ENCODE data around the gene HES3. TPM values are rescaled to one million over a fixed set of nuclear protein-coding genes. Genes with fewer than 3 reads are reported as not detected.

Gene HES3
- total and polyA plus RNA-seq, 3 donors from 2014 or later = not detected

DNA sequence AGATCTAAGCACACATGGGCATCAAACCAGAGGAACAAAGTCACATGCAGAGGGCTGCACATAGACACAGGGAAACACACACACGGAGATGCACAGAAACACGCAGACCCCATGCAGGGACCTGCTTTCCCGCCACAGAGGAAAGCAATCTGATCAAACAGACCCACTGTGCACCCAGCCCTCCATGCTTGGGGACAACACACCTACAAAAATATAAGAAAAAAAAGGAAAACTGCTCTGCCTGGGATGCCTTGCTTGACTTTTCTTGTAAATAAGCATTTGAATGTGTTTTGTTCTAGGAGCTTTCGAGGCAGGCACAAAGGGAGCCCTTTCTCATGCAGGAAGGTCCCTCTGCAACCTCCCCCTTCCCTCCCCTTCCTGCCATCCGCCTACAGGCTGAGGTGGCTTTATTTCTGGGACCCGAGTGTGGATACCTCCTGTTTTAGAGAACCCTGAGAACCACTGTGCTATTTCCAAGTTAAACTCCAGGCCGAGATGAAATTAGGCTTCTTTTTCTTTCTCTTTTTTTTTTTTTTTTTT lies 4.7 kb upstream of the HES3 start:
- intact Hi-C loops (cut with DNase I; ENCODE audit: low total_unique reads) = no loop called here
- WGBS, 2 donors = 61 to 66% methylated on average over 7 of the region's 7 CpGs
- H3K4me1 ChIP-seq = peaks cover 5% of the 10 kb centered on the region

DNA sequence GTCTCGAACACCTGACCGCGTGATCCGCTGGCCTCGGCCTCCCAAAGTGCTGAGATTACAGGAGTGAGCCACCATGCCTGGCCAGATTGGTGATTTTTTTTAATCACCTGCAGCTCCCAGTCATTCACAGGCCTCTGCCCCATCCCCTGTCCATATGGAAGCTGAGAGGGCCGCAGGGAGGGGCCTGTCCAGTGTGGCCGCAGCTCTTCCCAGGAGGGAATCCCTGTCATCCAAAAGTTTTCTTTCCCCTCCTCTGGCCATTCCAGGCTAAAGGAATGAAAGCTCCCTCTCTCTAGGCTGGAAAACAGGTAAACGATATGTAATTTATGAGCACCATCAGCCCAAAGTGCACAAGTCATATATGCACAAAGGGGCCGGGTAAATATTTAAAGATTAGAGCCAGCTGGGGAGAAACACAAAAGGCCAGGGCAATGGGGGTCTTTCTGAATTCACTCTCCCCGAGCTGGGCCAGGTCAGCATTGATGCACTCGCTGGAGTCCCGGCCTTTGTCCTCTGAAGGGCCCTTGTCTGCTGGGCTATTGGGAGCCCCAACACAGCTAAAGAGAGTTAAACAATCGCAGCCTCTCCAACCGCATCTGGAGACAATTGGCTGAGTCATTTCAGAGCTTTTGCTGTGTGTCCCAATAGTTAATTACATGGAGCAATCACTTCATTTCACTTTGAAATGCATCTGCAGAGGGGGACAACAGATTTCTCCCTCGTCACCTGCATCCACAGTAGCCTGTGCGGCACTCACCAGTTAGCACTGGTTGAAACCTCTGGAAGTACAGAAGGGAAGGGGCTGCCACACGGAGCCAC lies 3.8 kb upstream of the HES3 start:
- no peak overlapping the region for H3K4me3 ChIP-seq
- intact Hi-C loops (cut with DNase I; ENCODE audit: low total_unique reads) = loop anchor here (10.0 kb wide), 2 partner anchors 165 to 185 kb away; no protein-coding TSS in a partner anchor
- H3K4me1 ChIP-seq = peaks cover under 1% of the 10 kb centered on the region
- DNase-seq = no peak
- 76 to 78% methylated on average over 17 of the region's 17 CpGs for WGBS, 2 donors
- H3K27me3 ChIP-seq = no peaks in the 10 kb centered on the region
- H3K27ac ChIP-seq = no peak overlapping the region
- H3K36me3 ChIP-seq (ENCODE audit: low read depth, missing control alignments) = no peaks in the 10 kb centered on the region
- no peak for TF ChIP-seq POLR2A (IDR thresholded peaks at IDR 0.05)
- TF ChIP-seq, protein P1, sequence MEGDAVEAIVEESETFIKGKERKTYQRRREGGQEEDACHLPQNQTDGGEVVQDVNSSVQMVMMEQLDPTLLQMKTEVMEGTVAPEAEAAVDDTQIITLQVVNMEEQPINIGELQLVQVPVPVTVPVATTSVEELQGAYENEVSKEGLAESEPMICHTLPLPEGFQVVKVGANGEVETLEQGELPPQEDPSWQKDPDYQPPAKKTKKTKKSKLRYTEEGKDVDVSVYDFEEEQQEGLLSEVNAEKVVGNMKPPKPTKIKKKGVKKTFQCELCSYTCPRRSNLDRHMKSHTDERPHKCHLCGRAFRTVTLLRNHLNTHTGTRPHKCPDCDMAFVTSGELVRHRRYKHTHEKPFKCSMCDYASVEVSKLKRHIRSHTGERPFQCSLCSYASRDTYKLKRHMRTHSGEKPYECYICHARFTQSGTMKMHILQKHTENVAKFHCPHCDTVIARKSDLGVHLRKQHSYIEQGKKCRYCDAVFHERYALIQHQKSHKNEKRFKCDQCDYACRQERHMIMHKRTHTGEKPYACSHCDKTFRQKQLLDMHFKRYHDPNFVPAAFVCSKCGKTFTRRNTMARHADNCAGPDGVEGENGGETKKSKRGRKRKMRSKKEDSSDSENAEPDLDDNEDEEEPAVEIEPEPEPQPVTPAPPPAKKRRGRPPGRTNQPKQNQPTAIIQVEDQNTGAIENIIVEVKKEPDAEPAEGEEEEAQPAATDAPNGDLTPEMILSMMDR (IDR thresholded peaks at IDR 0.05) = no peak
- H3K9me3 ChIP-seq = no peaks in the 10 kb centered on the region

More for the DNA sequence above, 4.7 kb upstream of the HES3 start:
- TF ChIP-seq, protein P1 (IDR thresholded peaks at IDR 0.05) = no peak
- no peak for TF ChIP-seq POLR2A (IDR thresholded peaks at IDR 0.05)
- H3K9me3 ChIP-seq = no peaks in the 10 kb centered on the region
- no peak overlapping the region for H3K27ac ChIP-seq
- no peak for DNase-seq
- no peak overlapping the region for H3K4me3 ChIP-seq
- no peaks in the 10 kb centered on the region for H3K36me3 ChIP-seq (ENCODE audit: low read depth, missing control alignments)
- no peaks in the 10 kb centered on the region for H3K27me3 ChIP-seq

DNA sequence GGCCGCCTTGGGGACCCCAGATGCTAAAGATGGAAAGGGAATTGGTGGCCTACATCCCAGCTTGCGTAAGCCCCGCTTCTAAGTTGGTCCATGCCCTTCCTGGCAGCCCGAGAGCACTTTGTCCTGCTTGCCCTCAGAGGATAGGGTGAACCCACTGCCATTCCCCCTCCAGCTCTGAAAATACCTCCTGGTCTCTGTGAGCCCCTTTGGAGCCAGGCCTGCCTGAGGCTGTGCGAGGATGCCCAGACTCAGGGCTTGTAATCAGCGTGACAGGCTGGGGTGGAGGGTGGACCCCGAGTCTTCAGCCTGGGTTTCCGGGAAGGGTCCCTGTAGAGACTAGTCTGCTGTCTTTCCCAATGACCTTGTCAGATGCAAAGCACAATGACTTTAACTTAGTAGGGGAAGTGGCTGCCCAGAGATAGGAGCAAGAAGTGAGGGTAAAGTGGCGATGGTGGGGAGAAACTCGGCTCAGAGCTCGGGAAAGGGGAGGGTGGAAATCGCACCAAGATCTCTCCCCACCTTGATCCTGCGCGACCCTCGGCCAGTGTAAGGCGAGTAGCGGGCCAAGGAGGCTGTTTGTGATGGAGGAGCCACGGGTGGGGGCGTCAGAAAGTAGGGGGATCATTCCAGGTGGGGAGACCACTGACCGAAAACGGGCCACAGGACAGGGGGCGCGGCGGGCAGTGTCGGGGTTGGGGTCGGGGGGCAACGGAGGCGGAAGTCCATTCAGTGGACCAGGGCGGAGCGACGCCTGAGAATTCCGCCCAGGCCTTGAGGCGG lies 2.7 kb upstream of the HES3 start:
- 28 to 33% methylated on average over 17 to 24 of the region's 33 CpGs for WGBS, 2 donors
- H3K9me3 ChIP-seq = no peaks in the 10 kb centered on the region
- peaks cover 3% of the 10 kb centered on the region for H3K4me1 ChIP-seq
- no peaks in the 10 kb centered on the region for H3K36me3 ChIP-seq (ENCODE audit: low read depth, missing control alignments)
- H3K27ac ChIP-seq = no peak overlapping the region
- no peaks in the 10 kb centered on the region for H3K27me3 ChIP-seq
- no peak for DNase-seq
- intact Hi-C loops (cut with DNase I; ENCODE audit: low total_unique reads) = loop anchor here (10.0 kb wide), 2 partner anchors 164 to 186 kb away; no protein-coding TSS in a partner anchor
- TF ChIP-seq POLR2A (IDR thresholded peaks at IDR 0.05) = no peak
- TF ChIP-seq, protein P1 (IDR thresholded peaks at IDR 0.05) = no peak
- peak overlapping the region in 1 of 2 donors; percentile 4 for H3K4me3 ChIP-seq

DNA sequence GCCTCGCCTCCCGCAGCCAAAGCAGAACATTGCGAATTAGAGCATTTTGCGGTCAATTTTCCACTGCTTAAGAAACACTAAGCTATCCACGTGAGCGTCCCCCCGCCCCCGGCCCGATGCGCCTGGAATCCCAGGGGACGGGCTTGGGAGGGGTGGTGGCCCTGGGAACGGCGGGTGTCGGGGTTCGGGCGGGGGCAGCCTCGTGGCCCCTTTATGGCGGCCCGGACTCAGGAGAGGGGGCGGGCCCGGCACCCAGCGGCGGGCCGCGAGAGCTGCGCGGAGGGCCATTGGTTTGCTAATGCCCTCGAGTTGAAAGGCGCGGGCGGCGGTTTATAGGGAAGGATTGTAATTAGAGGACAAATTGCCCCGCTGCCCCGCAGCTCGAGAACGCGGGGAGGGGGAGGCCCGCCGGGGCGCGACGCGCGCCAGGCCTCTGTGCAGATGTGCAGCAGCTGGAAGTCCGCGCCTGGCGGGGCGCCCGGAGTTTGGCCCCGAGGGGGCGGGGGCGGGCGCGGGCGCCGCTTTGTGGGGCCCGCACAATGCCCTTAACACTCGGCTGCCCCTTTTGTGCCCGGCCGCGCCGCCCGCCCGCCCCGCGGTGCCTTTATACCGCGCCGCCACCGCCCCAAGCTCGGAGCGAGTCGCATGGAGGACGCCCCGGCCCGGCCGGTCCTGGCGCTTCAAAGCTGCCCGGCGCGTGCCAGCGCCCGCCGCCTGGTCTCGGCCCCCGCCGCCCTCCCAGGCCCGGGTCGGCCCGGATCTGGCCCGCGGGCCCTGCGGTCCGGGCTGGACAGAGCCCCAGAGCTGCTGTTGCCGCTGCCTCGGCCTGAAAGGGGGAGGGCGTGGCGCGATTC lies 1.9 kb upstream of the HES3 start:
- no peak for TF ChIP-seq POLR2A (IDR thresholded peaks at IDR 0.05)
- TF ChIP-seq, protein P1 (IDR thresholded peaks at IDR 0.05) = no peak
- H3K27ac ChIP-seq = no peak overlapping the region
- no peak for DNase-seq
- no peaks in the 10 kb centered on the region for H3K27me3 ChIP-seq
- intact Hi-C loops (cut with DNase I; ENCODE audit: low total_unique reads) = loop anchor here (10.0 kb wide), 2 partner anchors 163 to 187 kb away; no protein-coding TSS in a partner anchor
- WGBS, 2 donors = 0 to 1% methylated on average over 11 to 70 of the region's 99 CpGs
- H3K4me1 ChIP-seq = peaks cover 3% of the 10 kb centered on the region
- no peaks in the 10 kb centered on the region for H3K36me3 ChIP-seq (ENCODE audit: low read depth, missing control alignments)
- H3K9me3 ChIP-seq = no peaks in the 10 kb centered on the region
- peak overlapping the region; percentile 4 to 6 for H3K4me3 ChIP-seq

All from testis (tissue), 3 donors.